A673 (cell line): ENCODE results near the gene ZDHHC17.

Experiments used
- EZH2 ChIP-seq: fragments of 200-600 bp; sonication (generic); IDR thresholded peaks from 2 replicates; pipeline ENCODE4 v1.6.1; 2017; ENCODE audit warnings: borderline replicate concordance, low read depth, mild to moderate bottlenecking, mixed read lengths, antibody characterized with exemption, low read length; ENCODE audit not compliant: poor library complexity, severe bottlenecking
- TF ChIP-seq, protein P1 (sequence below): fragments of 300-800, 200-600 bp; sonication (generic); conservative IDR thresholded peaks from 2 replicates; pipeline ENCODE4 v1.5.1; 2017; ENCODE audit warnings: low read depth, mild to moderate bottlenecking, antibody characterized with exemption, low read length, moderate library complexity, mixed read lengths

GRCh38 chr12:76899522-76899921, 135.6 kb downstream of the ZDHHC17 start:
- TF ChIP-seq, protein P1, sequence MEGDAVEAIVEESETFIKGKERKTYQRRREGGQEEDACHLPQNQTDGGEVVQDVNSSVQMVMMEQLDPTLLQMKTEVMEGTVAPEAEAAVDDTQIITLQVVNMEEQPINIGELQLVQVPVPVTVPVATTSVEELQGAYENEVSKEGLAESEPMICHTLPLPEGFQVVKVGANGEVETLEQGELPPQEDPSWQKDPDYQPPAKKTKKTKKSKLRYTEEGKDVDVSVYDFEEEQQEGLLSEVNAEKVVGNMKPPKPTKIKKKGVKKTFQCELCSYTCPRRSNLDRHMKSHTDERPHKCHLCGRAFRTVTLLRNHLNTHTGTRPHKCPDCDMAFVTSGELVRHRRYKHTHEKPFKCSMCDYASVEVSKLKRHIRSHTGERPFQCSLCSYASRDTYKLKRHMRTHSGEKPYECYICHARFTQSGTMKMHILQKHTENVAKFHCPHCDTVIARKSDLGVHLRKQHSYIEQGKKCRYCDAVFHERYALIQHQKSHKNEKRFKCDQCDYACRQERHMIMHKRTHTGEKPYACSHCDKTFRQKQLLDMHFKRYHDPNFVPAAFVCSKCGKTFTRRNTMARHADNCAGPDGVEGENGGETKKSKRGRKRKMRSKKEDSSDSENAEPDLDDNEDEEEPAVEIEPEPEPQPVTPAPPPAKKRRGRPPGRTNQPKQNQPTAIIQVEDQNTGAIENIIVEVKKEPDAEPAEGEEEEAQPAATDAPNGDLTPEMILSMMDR = no peak
- no peak for TF ChIP-seq EZH2
